A549 (cell line): ENCODE results near the gene SPEF1. TPM values are rescaled to one million over a fixed set of nuclear protein-coding genes. Genes with fewer than 3 reads are reported as not detected.

Source experiments
- ATAC-seq, 2 experiments: fragments of 200-7000 bp in 1 of 2; fragments of >200 bp in 1 of 2; cut with Nextera tagmentation in 1 of 2; cut with Tn5 transposase in 1 of 2; 3 replicates each; pipeline versions ENCODE4 v1.8.0 to v1.9.1; 2018 to 2020; ENCODE audit warnings: mild to moderate bottlenecking in 1 of 2, moderate library complexity in 1 of 2
- CTCF ChIA-PET: fragments of 300-600 bp; sonication (Branson Sonifier 250); formaldehyde crosslinking; extraction: SDS; loops from one replicate; lab custom pipeline; 2021; ENCODE audit warnings: antibody characterized with exemption, inconsistent platforms; lab: Yijun Ruan, JAX
- POLR2A ChIA-PET: fragments of 350-600 bp; formaldehyde crosslinking; extraction: SDS; loops from one replicate; lab custom pipeline; 2021; ENCODE audit warnings: antibody characterized with exemption, inconsistent platforms; lab: Yijun Ruan, JAX
- DNase-seq, 2 experiments: peaks; one replicate each; pipeline versions ENCODE4 v3.0.0 to v3.0.0-alpha.2; 2011 to 2016; ENCODE audit warnings: low read depth in 1 of 2, low spot score in 1 of 2
- FAIRE-seq: peaks from 2 replicates; lab custom pipeline; 2011; peaks lifted over from hg19 to GRCh38; lab: Jason Lieb, UNC
- H3K27ac ChIP-seq, 2 experiments: fragments of >200 bp; sonication (Bioruptor Twin); formaldehyde crosslinking; 3 replicates each; pipeline ENCODE4 v1.5.1; 2016 to 2017
- H3K4me1 ChIP-seq: fragments of >200 bp; sonication (Bioruptor Twin); formaldehyde crosslinking; 3 replicates; pipeline ENCODE4 v1.6.1; 2016
- H3K4me2 ChIP-seq: fragments of >200 bp; sonication (Bioruptor Twin); formaldehyde crosslinking; 3 replicates; pipeline ENCODE4 v1.6.1; 2016
- H3K4me3 ChIP-seq: fragments of >200 bp; sonication (Bioruptor Twin); formaldehyde crosslinking; 3 replicates; pipeline ENCODE4 v1.5.1; 2016
- H3K9me3 ChIP-seq: fragments of >200 bp; sonication (Bioruptor Twin); formaldehyde crosslinking; 3 replicates; pipeline ENCODE4 v1.6.1; 2016
- CBX2 ChIP-seq: fragments of 200-600 bp; sonication (generic); IDR thresholded peaks from 2 replicates; pipeline ENCODE4 v1.6.1; 2016; ENCODE audit warnings: low read depth, mild to moderate bottlenecking, borderline replicate concordance
- CEBPB ChIP-seq, 2 experiments: fragments of >200 bp in 1 of 2; sonication (Bioruptor Twin) in 1 of 2; formaldehyde crosslinking in 1 of 2; IDR thresholded peaks; 2 replicates each; pipeline ENCODE4 v1.6.1; 2012 to 2016
- CHD4 ChIP-seq: fragments of 200-600 bp; sonication (generic); IDR thresholded peaks from 2 replicates; pipeline ENCODE4 v1.6.1; 2016; ENCODE audit warnings: antibody characterized with exemption, mild to moderate bottlenecking, borderline replicate concordance
- CTCF ChIP-seq: fragments of >200 bp; sonication (Bioruptor Twin); formaldehyde crosslinking; IDR thresholded peaks from 3 replicates; pipeline ENCODE4 v1.5.1; 2016
- EHF ChIP-seq: fragments of 250-450 bp; sonication (Bioruptor Pico); IDR thresholded peaks from 2 replicates; pipeline ENCODE4 v1.5.0; 2020; ENCODE audit warnings: mild to moderate bottlenecking
- ESRRA ChIP-seq: fragments of 150-350 bp; IDR thresholded peaks from 2 replicates; pipeline ENCODE4 v1.6.1; 2014; ENCODE audit warnings: mild to moderate bottlenecking, low read length, borderline replicate concordance
- GATA3 ChIP-seq: IDR thresholded peaks from 2 replicates; pipeline ENCODE4 v1.6.1; 2012; ENCODE audit warnings: borderline replicate concordance
- HDAC2 ChIP-seq: fragments of 200-600 bp; sonication (generic); IDR thresholded peaks from 2 replicates; pipeline ENCODE4 v1.6.1; 2016
- HES2 ChIP-seq: fragments of >200 bp; sonication (Bioruptor Twin); formaldehyde crosslinking; IDR thresholded peaks from 2 replicates; pipeline ENCODE4 v1.6.1; 2016
- HEYL ChIP-seq: fragments of 250-450 bp; sonication (Bioruptor Pico); IDR thresholded peaks from 2 replicates; pipeline ENCODE4 v1.8.0; 2021; ENCODE audit warnings: mild to moderate bottlenecking, moderate library complexity
- HMGXB4 ChIP-seq: fragments of 250-450 bp; sonication (Bioruptor Pico); IDR thresholded peaks from 2 replicates; pipeline ENCODE4 v1.5.0; 2021; ENCODE audit warnings: mild to moderate bottlenecking, moderate library complexity, borderline replicate concordance
- JUNB ChIP-seq: fragments of >200 bp; sonication (Bioruptor Twin); formaldehyde crosslinking; IDR thresholded peaks from 2 replicates; pipeline ENCODE4 v1.6.1; 2016
- KDM1A ChIP-seq: fragments of 200-600 bp; sonication (generic); IDR thresholded peaks from 2 replicates; pipeline ENCODE4 v1.6.1; 2016; ENCODE audit warnings: low read depth, mild to moderate bottlenecking
- NFE2L2 ChIP-seq: fragments of 150-350 bp; conservative IDR thresholded peaks from 2 replicates; pipeline ENCODE4 v1.6.1; 2014; ENCODE audit warnings: low read length
- POLR2AphosphoS2 ChIP-seq: conservative IDR thresholded peaks from 2 replicates; pipeline ENCODE4 v1.6.1; 2012; ENCODE audit warnings: low read length, improper control_type of control experiment, inconsistent platforms
- RAD21 ChIP-seq, 2 experiments: fragments of >200 bp in 1 of 2; sonication (Bioruptor Twin) in 1 of 2; formaldehyde crosslinking in 1 of 2; IDR thresholded peaks in 1 of 2; conservative IDR thresholded peaks in 1 of 2; 2 replicates in 1 of 2; 3 replicates in 1 of 2; pipeline ENCODE4 v1.6.1; 2012 to 2018; ENCODE audit warnings: inconsistent platforms in 1 of 2
- SMC3 ChIP-seq: fragments of >200 bp; sonication (Bioruptor Twin); formaldehyde crosslinking; IDR thresholded peaks from 3 replicates; pipeline ENCODE4 v1.6.1; 2018; ENCODE audit warnings: inconsistent platforms
- TFCP2L1 ChIP-seq: fragments of 250-450 bp; sonication (Bioruptor Pico); IDR thresholded peaks from 2 replicates; pipeline ENCODE4 v1.5.0; 2021; ENCODE audit warnings: mild to moderate bottlenecking
- TP53 ChIP-seq: fragments of 250-450 bp; sonication (Bioruptor Pico); IDR thresholded peaks from 2 replicates; pipeline ENCODE4 v1.5.0; 2021; ENCODE audit warnings: mild to moderate bottlenecking, moderate library complexity
- WGBS: methylation state at CpG from one replicate; pipeline ENCODE4 v1.1.6; 2017; ENCODE audit errors: missing lambda C conversion rate; 5-methylcytosine and 5-hydroxymethylcytosine counted together
- polyA plus RNA-seq, 4 experiments: library from polyadenylated mRNA; depleted of rRNA in 3 of 4; stranded (reverse); fragments of >200 nt; fragmentation: RNase III in 1 of 4; extraction: RNeasy Plus Mini Kit Qiagen cat#74134 plus additional on column Dnase treatment in 1 of 4; gene quantifications; 2 replicates in 3 of 4; 3 replicates in 1 of 4; pipeline ENCODE4 v1.2.3, GENCODE V29; 2011 to 2017
- TF ChIP-seq, protein P1 (sequence below): fragments of 450-650 bp; IDR thresholded peaks from 2 replicates; pipeline ENCODE4 v1.6.1; 2014; ENCODE audit warnings: antibody characterized with exemption
- TF ChIP-seq, protein P2 (sequence below): IDR thresholded peaks from 2 replicates; pipeline ENCODE4 v1.6.1; 2012; ENCODE audit warnings: low read depth, borderline replicate concordance

Gene SPEF1
- polyA plus RNA-seq, 2 of the 4 experiments (the other 2 are of a cell fraction), result 0.41 to 1.3 TPM

DNA sequence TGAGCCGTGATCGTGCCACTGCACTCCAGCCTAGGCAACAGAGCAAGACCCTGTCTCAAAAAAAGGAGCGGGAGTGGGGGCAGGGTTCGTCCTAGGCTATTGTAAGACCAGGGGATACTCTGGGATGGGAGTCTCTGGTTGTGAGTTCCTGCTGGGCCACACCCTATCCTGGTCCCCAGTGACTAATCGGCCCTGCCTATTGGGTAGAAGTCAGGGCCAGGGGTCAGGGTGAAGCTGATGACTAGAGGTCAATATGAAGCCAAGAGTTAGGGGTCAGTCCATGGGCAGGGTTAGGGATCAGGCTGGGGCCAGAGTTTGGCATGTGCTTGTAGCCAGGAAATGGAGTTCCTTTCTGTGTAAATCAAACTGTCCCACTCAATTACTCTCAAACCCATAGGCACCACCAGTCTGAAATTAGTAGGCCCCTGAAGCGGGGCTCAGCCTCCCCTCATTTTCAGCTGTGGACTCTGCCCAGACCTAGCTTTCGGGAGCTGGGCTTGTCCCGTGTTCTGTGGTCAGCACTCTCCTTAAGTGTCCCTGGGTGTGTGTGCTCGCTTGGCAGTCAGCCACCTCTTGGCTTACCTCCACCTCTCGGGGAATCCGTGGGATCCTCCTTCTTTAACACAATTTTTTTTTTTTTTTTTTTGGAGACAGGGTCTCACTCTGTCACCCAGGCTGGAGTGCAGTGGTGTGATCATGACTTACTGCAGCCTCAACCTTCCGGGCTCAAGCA is 47.0 kb downstream of the SPEF1 start (continued):
- TF ChIP-seq CTCF (no peak), ESRRA (no peak), KDM1A (no peak), HMGXB4 (no peak), TP53 (CRISPR knock-in tag) (no peak)
- TF ChIP-seq, protein P1, sequence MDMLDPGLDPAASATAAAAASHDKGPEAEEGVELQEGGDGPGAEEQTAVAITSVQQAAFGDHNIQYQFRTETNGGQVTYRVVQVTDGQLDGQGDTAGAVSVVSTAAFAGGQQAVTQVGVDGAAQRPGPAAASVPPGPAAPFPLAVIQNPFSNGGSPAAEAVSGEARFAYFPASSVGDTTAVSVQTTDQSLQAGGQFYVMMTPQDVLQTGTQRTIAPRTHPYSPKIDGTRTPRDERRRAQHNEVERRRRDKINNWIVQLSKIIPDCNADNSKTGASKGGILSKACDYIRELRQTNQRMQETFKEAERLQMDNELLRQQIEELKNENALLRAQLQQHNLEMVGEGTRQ, result no peak

DNA sequence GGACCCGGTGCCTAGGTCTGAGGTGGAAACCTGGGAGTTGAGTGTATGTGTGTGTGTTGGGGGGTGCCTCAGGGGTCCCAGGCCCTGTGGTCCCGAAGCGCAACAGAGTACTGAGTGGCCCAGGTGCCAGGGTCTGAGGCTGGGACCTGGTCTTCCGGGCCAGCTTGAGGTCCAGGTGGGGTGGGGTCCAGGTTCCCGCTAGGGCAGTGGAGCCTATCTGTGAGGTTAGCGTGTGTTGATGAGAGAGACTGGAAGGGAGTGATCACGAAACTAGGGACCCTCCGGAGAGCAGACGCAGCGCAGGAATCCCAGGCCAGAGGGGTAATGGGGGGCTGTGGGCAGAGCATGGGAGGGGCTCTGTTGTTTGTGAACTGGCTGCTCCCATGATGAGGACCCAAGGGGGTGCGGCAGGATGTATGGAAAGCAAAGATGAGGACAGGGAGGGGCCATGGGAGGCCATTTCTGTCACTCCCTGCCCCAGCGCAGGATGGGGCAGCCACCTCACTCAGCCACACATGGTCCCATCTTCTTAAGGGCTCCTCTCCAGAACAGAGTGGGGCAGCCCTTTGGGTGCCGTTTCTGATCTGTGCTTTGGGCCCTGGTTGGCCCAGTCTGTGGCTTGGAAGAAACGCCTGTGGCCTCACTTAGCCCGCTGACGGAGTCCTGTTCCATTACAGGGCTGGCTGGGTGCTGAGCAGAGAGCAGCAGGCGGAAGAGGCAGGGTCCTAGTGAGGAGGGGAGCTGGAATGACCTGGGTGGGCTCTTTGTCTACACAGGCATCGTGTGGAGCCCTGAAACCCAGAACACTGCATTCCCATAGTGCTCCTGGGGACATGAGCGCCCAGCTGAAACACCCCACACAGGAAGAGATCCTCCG is 47.9 kb downstream of the SPEF1 start:
- H3K9me3 ChIP-seq, result no peaks in the 10 kb centered on the region
- DNase-seq (no peak), FAIRE-seq (no peak), ATAC-seq (no peak)
- no peak overlapping the region for H3K4me3 ChIP-seq
- CTCF ChIA-PET, result interaction anchor here (1.5 to 72.1 kb wide), 4 partner anchors 10 to 55 kb away, joined by 4 to 2233 read pairs (median 832); partner anchors contain the start of genes ADAM33, ADISSP, CENPB and GFRA4
- TF ChIP-seq, protein P2, sequence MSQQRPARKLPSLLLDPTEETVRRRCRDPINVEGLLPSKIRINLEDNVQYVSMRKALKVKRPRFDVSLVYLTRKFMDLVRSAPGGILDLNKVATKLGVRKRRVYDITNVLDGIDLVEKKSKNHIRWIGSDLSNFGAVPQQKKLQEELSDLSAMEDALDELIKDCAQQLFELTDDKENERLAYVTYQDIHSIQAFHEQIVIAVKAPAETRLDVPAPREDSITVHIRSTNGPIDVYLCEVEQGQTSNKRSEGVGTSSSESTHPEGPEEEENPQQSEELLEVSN, result no peak
- POLR2A ChIA-PET, result no interaction called here
- H3K4me1 ChIP-seq, result peaks cover 13% of the 10 kb centered on the region; the same call in 2 of the 3 replicates
- WGBS, result 87% methylated on average over 18 of the region's 20 CpGs
- no peak overlapping the region for H3K4me2 ChIP-seq
- H3K27ac ChIP-seq, result no peak overlapping the region

- FAIRE-seq (no peak), DNase-seq (no peak), ATAC-seq (no peak)
- ChIA-PET POLR2A (no interaction called here), CTCF (interaction anchor here (0.8 to 72.1 kb wide), 7 partner anchors 9 to 169 kb away, joined by 3 to 2233 read pairs (median 7); partner anchors contain the start of genes ADAM33, ADISSP, CENPB and GFRA4)
- Histone ChIP-seq H3K4me3 (no peak within 1 kb of the TSS), H3K27ac (no peak within 1 kb of the TSS), H3K9me3 (no peaks in the 10 kb centered on the region), H3K4me1 (peaks cover 12% of the 10 kb centered on the region)
- 85% methylated on average over 23 of the region's 67 CpGs for WGBS
- TF ChIP-seq GATA3 (no peak), NFE2L2 (no peak), TFCP2L1 (CRISPR knock-in tag) (no peak), CHD4 (no peak), JUNB (no peak), RAD21 (conservative IDR thresholded peaks at IDR 0.05 in 1 of 2, IDR thresholded peaks at IDR 0.05 in 1 of 2) (no peak), SMC3 (no peak), HDAC2 (no peak), CBX2 (no peak), EHF (CRISPR knock-in tag) (no peak), HES2 (no peak), POLR2AphosphoS2 (no peak), CEBPB (IDR thresholded peaks at IDR 0.05) (no peak), HEYL (CRISPR knock-in tag) (no peak)
- TF ChIP-seq, protein P2, result no peak
- TF ChIP-seq, all 56 proteins: peak for 0
- H3K4me2 ChIP-seq, result no peak within 1 kb of the TSS
Observed at GRCh38 chr20:3732327-3733118, 48.7 kb downstream of the SPEF1 start, which contains the start of gene HSPA12B. Gene HSPA12B (plus strand): TSS chr20:3732685. CDS start chr20:3738675, 5,990 bp downstream.
